CD14-positive monocyte (primary cell): ENCODE data around the gene ADAMTSL1. TPM values are rescaled to one million over a fixed set of nuclear protein-coding genes. Genes with fewer than 3 reads are reported as not detected.

Experiments
- DNase-seq, 3 donors: peaks; one replicate each; pipeline ENCODE4 v3.0.0-alpha.2; 2011 to 2022
- H2AFZ ChIP-seq: 2 replicates; pipeline ENCODE4 v1.6.0; 2012; ENCODE audit warnings: mild to moderate bottlenecking, low read depth, low read length, inconsistent platforms; ENCODE audit not compliant: insufficient read depth, poor library complexity, severe bottlenecking
- H3K27ac ChIP-seq, 2 donors: 1 replicate in 1 of 2; 2 replicates in 1 of 2; pipeline ENCODE4 v1.5.1; 2012 to 2013; ENCODE audit warnings: low read length in 2 of 2, control low read depth in 1 of 2, inconsistent platforms in 1 of 2, low read depth in 1 of 2, mild to moderate bottlenecking in 1 of 2
- H3K27me3 ChIP-seq, 2 donors: one replicate each; pipeline versions ENCODE4 v1.6.0 to v1.6.1; 2011 to 2013; ENCODE audit warnings: low read length in 2 of 2; ENCODE audit not compliant: control insufficient read depth in 2 of 2, insufficient read depth in 2 of 2
- H3K36me3 ChIP-seq, 2 donors: replicated peaks in 1 of 2; 1 replicate in 1 of 2; 2 replicates in 1 of 2; pipeline versions ENCODE4 v1.5.1 to v1.6.1; 2012 to 2013; ENCODE audit warnings: low read length in 2 of 2, control low read depth in 1 of 2, inconsistent platforms in 1 of 2, mild to moderate bottlenecking in 1 of 2; ENCODE audit not compliant: insufficient read depth in 2 of 2, control insufficient read depth in 1 of 2
- H3K4me1 ChIP-seq, 2 donors: 1 replicate in 1 of 2; 2 replicates in 1 of 2; pipeline versions ENCODE4 v1.5.1 to v1.6.1; 2012 to 2013; ENCODE audit warnings: low read length in 2 of 2, control low read depth in 1 of 2, inconsistent platforms in 1 of 2, mild to moderate bottlenecking in 1 of 2, moderate library complexity in 1 of 2; ENCODE audit not compliant: insufficient read depth in 2 of 2, control insufficient read depth in 1 of 2
- H3K4me2 ChIP-seq: replicated peaks from 2 replicates; pipeline ENCODE3; 2012; ENCODE audit warnings: low read length, moderate library complexity, mild to moderate bottlenecking; ENCODE audit not compliant: poor library complexity, severe bottlenecking; ENCODE audit errors: extremely low read depth
- H3K4me3 ChIP-seq, 3 experiments: fragments of 200-600 bp in 1 of 3; sonication (generic) in 1 of 3; replicated peaks in 1 of 3; 1 replicate in 2 of 3; 2 replicates in 1 of 3; pipeline ENCODE4 v1.5.1; 2011 to 2013; ENCODE audit warnings: low read length in 3 of 3, mild to moderate bottlenecking in 3 of 3, control low read depth in 2 of 3, low read depth in 2 of 3, inconsistent platforms in 1 of 3, moderate library complexity in 1 of 3
- H3K79me2 ChIP-seq: 2 replicates; pipeline ENCODE4 v1.6.0; 2012; ENCODE audit warnings: mild to moderate bottlenecking, control low read depth, inconsistent platforms, low read length, moderate library complexity; ENCODE audit not compliant: insufficient read depth
- H3K9ac ChIP-seq: 2 replicates; pipeline ENCODE4 v1.6.0; 2017; ENCODE audit warnings: low read length, mild to moderate bottlenecking; ENCODE audit not compliant: insufficient read depth, poor library complexity, severe bottlenecking
- H3K9me3 ChIP-seq, 2 donors: replicated peaks in 1 of 2; 1 replicate in 1 of 2; 2 replicates in 1 of 2; pipeline versions ENCODE4 v1.5.1 to v1.6.1; 2012 to 2013; ENCODE audit warnings: low read length in 2 of 2, control low read depth in 1 of 2; ENCODE audit not compliant: control insufficient read depth in 1 of 2, insufficient read depth in 1 of 2
- H4K20me1 ChIP-seq: 2 replicates; pipeline ENCODE4 v1.6.0; 2012; ENCODE audit warnings: mild to moderate bottlenecking, low read length, control low read depth, moderate library complexity; ENCODE audit not compliant: insufficient read depth
- H3K27ac Mint-ChIP-seq, 7 donors: one replicate each; pipeline ENCODE4 v1.8.0; 2020; ENCODE audit warnings: mild to moderate bottlenecking in 7 of 7, mixed read lengths in 7 of 7, moderate library complexity in 6 of 7, inconsistent platforms in 2 of 7
- H3K27me3 Mint-ChIP-seq, 3 donors: one replicate each; pipeline ENCODE4 v1.8.0; 2021 to 2022; ENCODE audit warnings: low read depth in 3 of 3, mild to moderate bottlenecking in 3 of 3, mixed read lengths in 3 of 3, moderate library complexity in 3 of 3, inconsistent platforms in 1 of 3
- H3K36me3 Mint-ChIP-seq, 2 donors: one replicate each; pipeline ENCODE4 v1.8.0; 2020; ENCODE audit warnings: mixed read lengths in 2 of 2, inconsistent platforms in 1 of 2, mild to moderate bottlenecking in 1 of 2
- H3K4me1 Mint-ChIP-seq: one replicate; pipeline ENCODE4 v1.8.0; 2020; ENCODE audit warnings: mild to moderate bottlenecking, mixed read lengths
- H3K4me3 Mint-ChIP-seq, 2 donors: one replicate each; pipeline ENCODE4 v1.8.0; 2020; ENCODE audit warnings: mild to moderate bottlenecking in 2 of 2, mixed read lengths in 2 of 2, moderate library complexity in 1 of 2
- H3K9me3 Mint-ChIP-seq, 7 donors: one replicate each; pipeline ENCODE4 v1.8.0; 2020 to 2022; ENCODE audit warnings: mixed read lengths in 7 of 7, mild to moderate bottlenecking in 6 of 7, moderate library complexity in 6 of 7, inconsistent platforms in 2 of 7
- WGBS: methylation state at CpG from one replicate; pipeline ENCODE4 v1.1.5; 2013; ENCODE audit warnings: missing lambda C conversion rate; ENCODE audit not compliant: insufficient coverage; 5-methylcytosine and 5-hydroxymethylcytosine counted together
- intact Hi-C, 2 donors: fragments of 100-400 bp; cut with micrococcal nuclease; formaldehyde crosslinking; loops; one replicate each; pipeline versions ENCODE4 v1.15.0 to v1.15.1; 2023
- polyA plus RNA-seq, 3 donors: library from polyadenylated mRNA; depleted of rRNA in 1 of 3; unstranded in 2 of 3; stranded (reverse) in 1 of 3; fragments of 300-500 nt in 2 of 3; fragments of >200 nt in 1 of 3; fragmentation: Illumina TruSeq in 2 of 3; gene quantifications; 1 replicate in 2 of 3; 2 replicates in 1 of 3; pipeline ENCODE4 v1.2.3, GENCODE V29; 2012 to 2021
- TF ChIP-seq, protein P1 (sequence below): fragments of 200-600 bp; IDR thresholded peaks from one replicate; pipeline ENCODE4 v1.8.0; 2022; ENCODE audit warnings: antibody characterized with exemption, mild to moderate bottlenecking

ADAMTSL1 gene
- polyA plus RNA-seq, 3 donors: not detected

DNA sequence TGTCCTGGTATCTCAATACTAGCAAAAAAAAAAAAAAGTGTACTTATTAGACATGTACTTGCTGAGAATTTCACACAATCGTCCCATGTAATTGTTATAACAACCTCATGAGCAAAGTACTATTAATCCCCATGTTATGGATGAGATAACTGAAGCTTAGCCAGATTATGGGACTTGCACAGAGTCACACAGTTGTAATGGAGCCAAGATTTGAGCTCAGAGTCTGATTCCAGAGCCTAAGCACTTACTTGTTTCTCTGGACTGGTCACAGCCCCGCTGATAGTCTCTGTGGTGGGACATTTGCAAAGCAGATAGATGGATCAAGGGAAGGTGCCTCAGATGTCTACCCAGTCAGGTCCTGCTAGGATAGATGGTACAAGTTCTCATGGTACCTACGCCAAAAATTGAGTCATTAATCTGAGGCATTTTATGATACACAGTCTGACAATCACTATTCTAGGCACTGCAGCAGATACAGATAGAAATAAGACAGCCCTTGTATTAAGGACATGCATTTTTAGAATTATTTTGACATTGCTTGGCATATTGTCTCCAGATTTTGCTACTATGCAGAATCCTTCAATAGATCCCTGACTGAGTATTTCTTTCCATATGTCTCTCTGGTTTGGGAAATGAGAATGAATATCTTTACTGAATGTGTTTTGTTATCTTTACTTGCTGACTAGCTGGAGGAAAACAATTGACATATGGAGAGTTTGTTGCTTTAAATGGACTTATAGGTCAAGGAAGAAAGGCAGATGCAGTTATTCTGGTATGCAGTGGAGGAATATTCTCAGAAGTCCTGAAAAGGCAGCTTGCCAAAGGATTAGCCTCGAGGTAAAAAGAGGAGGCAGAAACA, 149.5 kb downstream of the ADAMTSL1 start:
- no peak overlapping the region for H3K4me3 ChIP-seq
- TF ChIP-seq, protein P1, sequence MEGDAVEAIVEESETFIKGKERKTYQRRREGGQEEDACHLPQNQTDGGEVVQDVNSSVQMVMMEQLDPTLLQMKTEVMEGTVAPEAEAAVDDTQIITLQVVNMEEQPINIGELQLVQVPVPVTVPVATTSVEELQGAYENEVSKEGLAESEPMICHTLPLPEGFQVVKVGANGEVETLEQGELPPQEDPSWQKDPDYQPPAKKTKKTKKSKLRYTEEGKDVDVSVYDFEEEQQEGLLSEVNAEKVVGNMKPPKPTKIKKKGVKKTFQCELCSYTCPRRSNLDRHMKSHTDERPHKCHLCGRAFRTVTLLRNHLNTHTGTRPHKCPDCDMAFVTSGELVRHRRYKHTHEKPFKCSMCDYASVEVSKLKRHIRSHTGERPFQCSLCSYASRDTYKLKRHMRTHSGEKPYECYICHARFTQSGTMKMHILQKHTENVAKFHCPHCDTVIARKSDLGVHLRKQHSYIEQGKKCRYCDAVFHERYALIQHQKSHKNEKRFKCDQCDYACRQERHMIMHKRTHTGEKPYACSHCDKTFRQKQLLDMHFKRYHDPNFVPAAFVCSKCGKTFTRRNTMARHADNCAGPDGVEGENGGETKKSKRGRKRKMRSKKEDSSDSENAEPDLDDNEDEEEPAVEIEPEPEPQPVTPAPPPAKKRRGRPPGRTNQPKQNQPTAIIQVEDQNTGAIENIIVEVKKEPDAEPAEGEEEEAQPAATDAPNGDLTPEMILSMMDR: no peak
- Mint-ChIP-seq H3K9me3 (no peaks in the 10 kb centered on the region), H3K27ac (no peak overlapping the region), H3K36me3 (no peaks in the 10 kb centered on the region), H3K4me1 (no peaks in the 10 kb centered on the region), H3K27me3 (peaks cover 0 to 2% (median 0%) of the 10 kb centered on the region in 3 donors), H3K4me3 (no peak overlapping the region)
- no peak overlapping the region for H3K9ac ChIP-seq
- H3K79me2 ChIP-seq: no peaks in the 10 kb centered on the region
- no peak overlapping the region for H3K27ac ChIP-seq
- H2AFZ ChIP-seq: no peak overlapping the region
- intact Hi-C loops: no loop called here
- 100% methylated on average over 1 of the region's 4 CpGs for WGBS
- DNase-seq: no peak
- H4K20me1 ChIP-seq: no peaks in the 10 kb centered on the region
- no peaks in the 10 kb centered on the region for H3K27me3 ChIP-seq
- H3K36me3 ChIP-seq: no peaks in the 10 kb centered on the region
- no peaks in the 10 kb centered on the region for H3K4me1 ChIP-seq
- no peak overlapping the region for H3K4me2 ChIP-seq
- no peaks in the 10 kb centered on the region for H3K9me3 ChIP-seq

DNA sequence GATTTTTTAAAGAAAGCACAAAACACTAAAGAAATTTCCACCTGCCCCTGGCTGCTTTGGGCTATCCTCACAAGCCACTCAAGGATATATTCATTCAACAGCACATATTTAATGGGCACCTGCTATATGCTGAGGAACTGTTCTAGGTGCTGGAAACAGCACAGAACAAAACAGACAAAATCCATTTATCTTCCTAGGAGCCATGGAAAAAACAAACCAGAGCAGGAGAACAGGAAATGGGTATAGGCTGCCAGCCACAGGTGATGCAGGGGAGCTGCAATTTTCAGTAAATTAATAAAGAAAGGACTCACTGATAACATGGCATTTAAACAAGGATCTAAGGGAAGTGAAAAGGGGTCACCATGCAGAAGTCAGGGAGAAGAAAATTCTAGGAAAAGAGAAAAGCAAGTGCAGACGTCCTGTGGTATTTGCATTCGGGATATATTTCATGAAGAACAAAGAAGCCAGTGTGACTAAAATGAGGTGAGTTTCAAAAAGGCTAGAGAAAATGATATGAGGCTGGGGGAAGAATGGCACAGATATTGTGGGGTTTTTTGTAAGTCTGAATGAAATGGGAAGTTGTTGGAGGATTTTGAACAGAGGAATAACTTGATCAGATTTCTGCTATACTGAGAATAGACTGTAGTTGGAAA, 152.2 kb downstream of the ADAMTSL1 start:
- no peaks in the 10 kb centered on the region for H3K36me3 ChIP-seq
- TF ChIP-seq, protein P1: no peak
- H3K79me2 ChIP-seq: no peaks in the 10 kb centered on the region
- Mint-ChIP-seq H3K4me1 (no peaks in the 10 kb centered on the region), H3K27ac (no peak overlapping the region), H3K36me3 (no peaks in the 10 kb centered on the region), H3K27me3 (peaks cover 0 to 2% (median 0%) of the 10 kb centered on the region in 3 donors), H3K4me3 (no peak overlapping the region), H3K9me3 (no peaks in the 10 kb centered on the region)
- H2AFZ ChIP-seq: no peak overlapping the region
- H3K9me3 ChIP-seq: no peaks in the 10 kb centered on the region
- intact Hi-C loops: no loop called here
- H3K4me2 ChIP-seq: no peak overlapping the region
- no peaks in the 10 kb centered on the region for H3K27me3 ChIP-seq
- no peak for DNase-seq
- H3K9ac ChIP-seq: no peak overlapping the region
- H3K27ac ChIP-seq: no peak overlapping the region
- WGBS: 91% methylated on average over 2 of the region's 2 CpGs
- H4K20me1 ChIP-seq: no peaks in the 10 kb centered on the region
- no peaks in the 10 kb centered on the region for H3K4me1 ChIP-seq
- no peak overlapping the region for H3K4me3 ChIP-seq
